Lower lobe of right lung (tissue), 2 donors: ENCODE results near the gene CCDC93. TPM values are rescaled to one million over a fixed set of nuclear protein-coding genes. Genes with fewer than 3 reads are reported as not detected.

Source experiments
- ATAC-seq, 2 donors: fragments of 200-7000 bp; cut with Tn5 transposase; one replicate each; pipeline ENCODE4 v1.9.1; 2020 to 2022; ENCODE audit warnings: mild to moderate bottlenecking in 2 of 2, moderate library complexity in 2 of 2
- DNase-seq: peaks from one replicate; pipeline ENCODE4 v3.0.0-alpha.2; 2020
- H3K27ac ChIP-seq: fragments of 200-600 bp; one replicate; pipeline ENCODE4 v1.8.0; 2022
- H3K27me3 ChIP-seq: fragments of 200-600 bp; one replicate; pipeline ENCODE4 v1.8.0; 2022; ENCODE audit warnings: low read depth
- H3K36me3 ChIP-seq: fragments of 200-600 bp; one replicate; pipeline ENCODE4 v1.8.0; 2022; ENCODE audit warnings: mild to moderate bottlenecking
- H3K4me1 ChIP-seq: fragments of 200-600 bp; one replicate; pipeline ENCODE4 v1.8.0; 2022
- H3K4me3 ChIP-seq: fragments of 200-600 bp; one replicate; pipeline ENCODE4 v1.8.0; 2022; ENCODE audit warnings: mild to moderate bottlenecking
- H3K9me3 ChIP-seq: fragments of 200-600 bp; one replicate; pipeline ENCODE4 v1.8.0; 2022
- CTCF ChIP-seq: fragments of 200-600 bp; IDR thresholded peaks from one replicate; pipeline ENCODE4 v1.8.0; 2022; ENCODE audit warnings: antibody characterized with exemption, mild to moderate bottlenecking
- intact Hi-C: fragments of 100-400 bp; cut with DNase I; formaldehyde crosslinking; loops from one replicate; pipeline ENCODE4 v1.11.0; 2022
- total RNA-seq: library from RNA; stranded (reverse); fragmentation: NEBNext Ultra II Directional; extraction: Animal tissue kit (Norgen Biotek cat#: 25700); gene quantifications from one replicate; pipeline ENCODE4 v1.2.1, GENCODE V29; 2021
- donor health status: DM: no; HTN: yes; CAD: no; lungs with severe emphysema.

CCDC93 gene
- total RNA-seq, 1 donor from 2014 or later = 47.3 TPM

GRCh38 chr2:117943013-117943672 lies 70.7 kb downstream of the CCDC93 start:
- DNase-seq = no peak
- Histone ChIP-seq H3K36me3 (peaks cover 100% of the 10 kb centered on the region), H3K4me3 (no peak overlapping the region), H3K27ac (no peak overlapping the region), H3K4me1 (no peaks in the 10 kb centered on the region), H3K27me3 (no peaks in the 10 kb centered on the region), H3K9me3 (no peaks in the 10 kb centered on the region)
- intact Hi-C loops = no loop called here
- no peak for TF ChIP-seq CTCF
- no peak for ATAC-seq

GRCh38 chr2:117942551-117942950 lies 71.3 kb downstream of the CCDC93 start:
- H3K27ac ChIP-seq = no peak overlapping the region
- no peaks in the 10 kb centered on the region for H3K4me1 ChIP-seq
- DNase-seq (no peak), ATAC-seq (no peak)
- H3K36me3 ChIP-seq = peaks cover 100% of the 10 kb centered on the region
- no peaks in the 10 kb centered on the region for H3K9me3 ChIP-seq
- TF ChIP-seq CTCF = no peak
- H3K4me3 ChIP-seq = no peak overlapping the region
- intact Hi-C loops = no loop called here
- H3K27me3 ChIP-seq = no peaks in the 10 kb centered on the region

- Histone ChIP-seq H3K4me3 (no peak overlapping the region), H3K27ac (no peak overlapping the region), H3K27me3 (no peaks in the 10 kb centered on the region), H3K9me3 (no peaks in the 10 kb centered on the region), H3K36me3 (peaks cover 100% of the 10 kb centered on the region), H3K4me1 (no peaks in the 10 kb centered on the region)
- intact Hi-C loops = no loop called here
- peak in 1 of 2 donors; percentile 25 for ATAC-seq
- no peak for DNase-seq
- no peak for TF ChIP-seq CTCF
Measured at GRCh38 chr2:117941693-117942092, 72.2 kb downstream of the CCDC93 start.

- Histone ChIP-seq H3K27ac (no peak overlapping the region), H3K27me3 (no peaks in the 10 kb centered on the region), H3K36me3 (peaks cover 100% of the 10 kb centered on the region), H3K9me3 (no peaks in the 10 kb centered on the region), H3K4me3 (no peak overlapping the region), H3K4me1 (no peaks in the 10 kb centered on the region)
- DNase-seq (no peak), ATAC-seq (no peak)
- TF ChIP-seq CTCF = no peak
- intact Hi-C loops = no loop called here
Measured at GRCh38 chr2:117940436-117940835, 73.4 kb downstream of the CCDC93 start.

GRCh38 chr2:117938611-117939010 lies 75.3 kb downstream of the CCDC93 start:
- DNase-seq = no peak
- TF ChIP-seq CTCF = no peak
- peaks cover 100% of the 10 kb centered on the region for H3K36me3 ChIP-seq
- H3K27me3 ChIP-seq = no peaks in the 10 kb centered on the region
- H3K27ac ChIP-seq = no peak overlapping the region
- intact Hi-C loops = no loop called here
- H3K4me3 ChIP-seq = no peak overlapping the region
- ATAC-seq = no peak
- H3K9me3 ChIP-seq = no peaks in the 10 kb centered on the region
- peaks cover 4% of the 10 kb centered on the region for H3K4me1 ChIP-seq
